SK-N-SH (cell line): Measurements from ENCODE around the gene TAS2R8. TPM values are rescaled to one million over a fixed set of nuclear protein-coding genes. Genes with fewer than 3 reads are reported as not detected.

ENCODE experiments used
- CTCF ChIA-PET: fragments of 300-600, 350-600 bp; formaldehyde crosslinking; extraction: SDS; loops from one replicate; lab custom pipeline; 2021; lab: Yijun Ruan, JAX
- POLR2A ChIA-PET: fragments of 350-600 bp; sonication (Branson Sonifier 250); formaldehyde crosslinking; extraction: SDS; loops from one replicate; lab custom pipeline; 2020; ENCODE audit warnings: antibody characterized with exemption, inconsistent platforms; lab: Yijun Ruan, JAX
- DNase-seq: peaks from one replicate; pipeline ENCODE4 v3.0.0; 2012
- H2AFZ ChIP-seq: fragments of 200-600 bp; sonication (generic); 2 replicates; pipeline ENCODE4 v1.8.1; 2016; ENCODE audit warnings: antibody characterized with exemption, mild to moderate bottlenecking, low read depth
- H3F3A ChIP-seq: fragments of 200-600 bp; sonication (generic); replicated peaks from 2 replicates; pipeline ENCODE3; 2016; ENCODE audit warnings: antibody characterized with exemption, mild to moderate bottlenecking; ENCODE audit not compliant: insufficient read depth
- H3K27ac ChIP-seq, 2 experiments: fragments of 200-500 bp in 1 of 2; fragments of 200-600 bp in 1 of 2; sonication (Bioruptor generic) in 1 of 2; sonication (generic), shearing (Covaris generic) in 1 of 2; 2 replicates each; pipeline versions ENCODE4 v1.5.1 to v1.6.1; 2014 to 2016; ENCODE audit warnings: low read depth in 2 of 2, inconsistent platforms in 1 of 2, low read length in 1 of 2, mild to moderate bottlenecking in 1 of 2, mixed read lengths in 1 of 2
- H3K27me3 ChIP-seq: fragments of 200-600 bp; sonication (generic), shearing (Covaris generic); 2 replicates; pipeline ENCODE4 v1.6.1; 2016; ENCODE audit warnings: mixed run types; ENCODE audit not compliant: insufficient read depth
- H3K36me3 ChIP-seq, 2 experiments: fragments of 200-500 bp in 1 of 2; fragments of 200-600 bp in 1 of 2; sonication (Bioruptor generic) in 1 of 2; sonication (generic) in 1 of 2; replicated peaks in 1 of 2; 2 replicates each; pipeline versions ENCODE3 to v1.5.1; 2014 to 2016; ENCODE audit warnings: low read length in 1 of 2, mild to moderate bottlenecking in 1 of 2; ENCODE audit not compliant: insufficient read depth in 2 of 2, control insufficient read depth in 1 of 2
- H3K4me1 ChIP-seq, 2 experiments: fragments of 200-500 bp in 1 of 2; fragments of 200-600 bp in 1 of 2; sonication (Bioruptor generic) in 1 of 2; sonication (generic), shearing (Covaris generic) in 1 of 2; 2 replicates each; pipeline versions ENCODE4 v1.5.1 to v1.6.1; 2014 to 2016; ENCODE audit warnings: low read depth in 1 of 2, low read length in 1 of 2, mixed run types in 1 of 2; ENCODE audit not compliant: insufficient read depth in 2 of 2, control insufficient read depth in 1 of 2
- H3K4me2 ChIP-seq: fragments of 200-600 bp; sonication (generic), shearing (Covaris generic); 2 replicates; pipeline ENCODE4 v1.6.1; 2017; ENCODE audit warnings: mixed run types
- H3K4me3 ChIP-seq, 2 experiments: fragments of 200-500 bp in 1 of 2; fragments of 200-600 bp in 1 of 2; sonication (Bioruptor generic) in 1 of 2; sonication (generic), shearing (Covaris generic) in 1 of 2; 2 replicates each; pipeline versions ENCODE4 v1.5.1 to v1.8.1; 2014 to 2016; ENCODE audit warnings: low read depth in 2 of 2, inconsistent platforms in 1 of 2, low read length in 1 of 2, mild to moderate bottlenecking in 1 of 2, mixed read lengths in 1 of 2, moderate library complexity in 1 of 2
- H3K79me2 ChIP-seq: fragments of 200-600 bp; sonication (generic); 2 replicates; pipeline ENCODE4 v1.8.1; 2017; ENCODE audit warnings: mild to moderate bottlenecking; ENCODE audit not compliant: insufficient read depth
- H3K9ac ChIP-seq: fragments of 200-600 bp; sonication (generic); 2 replicates; pipeline ENCODE4 v1.6.1; 2017; ENCODE audit warnings: mixed run types
- H3K9me2 ChIP-seq: fragments of 200-600 bp; sonication (generic); 2 replicates; pipeline ENCODE4 v1.6.1; 2017; ENCODE audit warnings: mixed run types
- H3K9me3 ChIP-seq: fragments of 200-600 bp; sonication (generic); 2 replicates; pipeline ENCODE4 v1.6.1; 2017; ENCODE audit warnings: mixed run types, mild to moderate bottlenecking, moderate library complexity
- H4K20me1 ChIP-seq: fragments of 200-600 bp; sonication (generic); 2 replicates; pipeline ENCODE4 v1.6.1; 2017; ENCODE audit warnings: mild to moderate bottlenecking, mixed run types; ENCODE audit not compliant: insufficient read depth
- EP300 ChIP-seq, 2 experiments: IDR thresholded peaks; 2 replicates each; pipeline versions ENCODE4 v1.4.0 to v1.6.1; 2012; ENCODE audit warnings: borderline replicate concordance in 1 of 2, low read depth in 1 of 2, low read length in 1 of 2
- EZH2phosphoT487 ChIP-seq: fragments of 200-600 bp; sonication (generic); IDR thresholded peaks from 2 replicates; pipeline ENCODE4 v1.6.1; 2017; ENCODE audit warnings: low read depth, mixed run types, mild to moderate bottlenecking, antibody characterized with exemption, moderate library complexity, borderline replicate concordance
- FOSL2 ChIP-seq: IDR thresholded peaks from 2 replicates; pipeline ENCODE4 v1.4.0; 2012; ENCODE audit warnings: low read depth, mild to moderate bottlenecking, moderate library complexity, borderline replicate concordance
- FOXM1 ChIP-seq: IDR thresholded peaks from 2 replicates; pipeline ENCODE4 v1.4.0; 2012; ENCODE audit warnings: low read depth, mild to moderate bottlenecking
- GATA2 ChIP-seq: sonication (generic); formaldehyde crosslinking; IDR thresholded peaks from 2 replicates; pipeline ENCODE4 v1.5.0; 2020; ENCODE audit warnings: mild to moderate bottlenecking, missing genetic modification reagents
- MEF2A ChIP-seq: IDR thresholded peaks from 2 replicates; pipeline ENCODE4 v1.4.0; 2012; ENCODE audit warnings: low read depth, borderline replicate concordance
- NFIC ChIP-seq: IDR thresholded peaks from 2 replicates; pipeline ENCODE4 v1.4.0; 2012; ENCODE audit warnings: borderline replicate concordance
- NRF1 ChIP-seq: IDR thresholded peaks from 2 replicates; pipeline ENCODE4 v1.6.1; 2012; ENCODE audit warnings: low read depth, mild to moderate bottlenecking, low read length
- POLR2AphosphoS5 ChIP-seq: IDR thresholded peaks from 2 replicates; pipeline ENCODE4 v1.6.1; 2012; ENCODE audit warnings: low read depth, low read length
- RAD21 ChIP-seq: IDR thresholded peaks from 2 replicates; pipeline ENCODE4 v1.6.1; 2012; ENCODE audit warnings: mild to moderate bottlenecking, low read length
- RXRA ChIP-seq: IDR thresholded peaks from 2 replicates; pipeline ENCODE4 v1.4.0; 2012; ENCODE audit warnings: low read depth, mild to moderate bottlenecking, borderline replicate concordance
- TCF12 ChIP-seq: IDR thresholded peaks from 2 replicates; pipeline ENCODE4 v1.4.0; 2012
- YY1 ChIP-seq: IDR thresholded peaks from 2 replicates; pipeline ENCODE4 v1.4.0; 2012; ENCODE audit warnings: low read depth, mild to moderate bottlenecking
- WGBS: methylation state at CpG from one replicate; pipeline ENCODE4 v1.1.6; 2017; ENCODE audit warnings: low lambda C conversion rate; 5-methylcytosine and 5-hydroxymethylcytosine counted together
- polyA plus RNA-seq, 3 experiments: library from polyadenylated mRNA; depleted of rRNA; stranded (reverse); fragments of >200 nt; gene quantifications; 2 replicates each; pipeline ENCODE4 v1.2.3, GENCODE V29; 2012
- TF ChIP-seq, protein P1 (sequence below): IDR thresholded peaks from 2 replicates; pipeline ENCODE4 v1.4.0; 2012; ENCODE audit warnings: low read depth, borderline replicate concordance
- TF ChIP-seq, protein P2 (sequence below): IDR thresholded peaks from 2 replicates; pipeline ENCODE4 v1.4.0; 2012; ENCODE audit warnings: low read depth, borderline replicate concordance
- TF ChIP-seq, protein P3 (sequence below): IDR thresholded peaks from 2 replicates; pipeline ENCODE4; 2012
- TF ChIP-seq, protein P4 (sequence below): IDR thresholded peaks from 2 replicates; pipeline ENCODE4 v1.4.0; 2012; ENCODE audit warnings: low read depth
- TF ChIP-seq, protein P5 (sequence below): IDR thresholded peaks from 2 replicates; pipeline ENCODE4 v1.6.1; 2012; ENCODE audit warnings: mild to moderate bottlenecking, low read depth, low read length, moderate library complexity

Gene TAS2R8
- polyA plus RNA-seq, 1 of the 3 experiments (the other 2 are of a cell fraction) = not detected

DNA sequence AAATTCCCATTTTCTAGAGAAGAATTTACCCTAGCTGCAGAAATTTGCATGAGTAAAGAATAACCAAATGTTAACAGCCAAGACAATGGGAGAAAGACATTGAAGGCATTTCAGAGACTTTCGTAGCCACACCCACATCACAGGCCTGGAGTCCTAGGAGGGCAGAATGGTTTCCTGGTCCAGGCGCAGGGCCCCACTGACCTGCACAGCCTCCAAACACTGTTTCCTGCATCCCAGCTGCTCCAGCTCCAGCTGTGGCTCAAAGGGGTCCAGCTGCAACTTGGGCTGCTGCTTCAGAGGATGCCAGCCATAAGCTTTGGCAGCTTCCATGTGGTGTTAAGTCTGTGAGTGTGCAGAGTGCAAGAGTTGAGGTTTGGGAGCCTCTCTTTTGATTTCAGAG is 48.7 kb upstream of the TAS2R8 start (continued):
- TF ChIP-seq, protein P1, sequence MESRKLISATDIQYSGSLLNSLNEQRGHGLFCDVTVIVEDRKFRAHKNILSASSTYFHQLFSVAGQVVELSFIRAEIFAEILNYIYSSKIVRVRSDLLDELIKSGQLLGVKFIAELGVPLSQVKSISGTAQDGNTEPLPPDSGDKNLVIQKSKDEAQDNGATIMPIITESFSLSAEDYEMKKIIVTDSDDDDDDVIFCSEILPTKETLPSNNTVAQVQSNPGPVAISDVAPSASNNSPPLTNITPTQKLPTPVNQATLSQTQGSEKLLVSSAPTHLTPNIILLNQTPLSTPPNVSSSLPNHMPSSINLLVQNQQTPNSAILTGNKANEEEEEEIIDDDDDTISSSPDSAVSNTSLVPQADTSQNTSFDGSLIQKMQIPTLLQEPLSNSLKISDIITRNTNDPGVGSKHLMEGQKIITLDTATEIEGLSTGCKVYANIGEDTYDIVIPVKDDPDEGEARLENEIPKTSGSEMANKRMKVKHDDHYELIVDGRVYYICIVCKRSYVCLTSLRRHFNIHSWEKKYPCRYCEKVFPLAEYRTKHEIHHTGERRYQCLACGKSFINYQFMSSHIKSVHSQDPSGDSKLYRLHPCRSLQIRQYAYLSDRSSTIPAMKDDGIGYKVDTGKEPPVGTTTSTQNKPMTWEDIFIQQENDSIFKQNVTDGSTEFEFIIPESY = no peak
- no peak for TF ChIP-seq RXRA
- TF ChIP-seq FOXM1 = no peak
- TF ChIP-seq POLR2AphosphoS5 = no peak
- TF ChIP-seq EZH2phosphoT487 = no peak

DNA sequence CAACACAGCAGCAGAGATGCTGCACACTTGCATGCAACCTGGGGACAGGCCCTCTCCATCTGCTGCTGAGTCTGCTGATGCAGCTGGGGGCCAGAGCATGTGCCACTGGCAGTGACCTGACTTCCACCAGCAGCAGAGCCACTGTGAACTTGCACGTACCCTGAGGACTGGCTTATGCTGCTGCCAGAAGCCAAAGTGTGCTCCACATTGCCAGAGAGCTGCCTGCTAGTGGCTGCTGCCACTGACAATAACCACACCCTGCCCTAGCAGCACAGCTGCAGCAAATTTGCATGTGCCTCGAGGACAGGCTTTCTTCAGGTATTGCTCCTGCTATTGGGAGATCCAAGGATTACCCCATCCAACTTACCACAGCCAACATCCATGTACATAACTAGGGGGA is 46.7 kb upstream of the TAS2R8 start:
- Histone ChIP-seq H3K9ac (no peak overlapping the region), H2AFZ (no peak overlapping the region), H3K9me2 (no peaks in the 10 kb centered on the region), H3F3A (no peaks in the 10 kb centered on the region), H3K4me1 (peaks cover 0 to 3% of the 10 kb centered on the region in 2 experiments; a peak in 1 of 4 replicates), H3K27me3 (no peaks in the 10 kb centered on the region), H3K4me2 (no peak overlapping the region), H3K9me3 (no peaks in the 10 kb centered on the region), H3K4me3 (no peak overlapping the region), H3K27ac (no peak overlapping the region), H4K20me1 (no peaks in the 10 kb centered on the region), H3K36me3 (peaks cover 0 to 18% of the 10 kb centered on the region in 2 experiments), H3K79me2 (no peaks in the 10 kb centered on the region)
- ChIA-PET POLR2A (interaction anchor here (0.7 kb wide), 1 partner anchor 317 kb away, joined by 3 read pairs; the partner anchor contains the start of gene SMIM10L1), CTCF (no interaction called here)
- no peak for DNase-seq
- WGBS = 100% methylated on average over 1 of the region's 2 CpGs
- TF ChIP-seq FOSL2 (no peak), EZH2phosphoT487 (no peak), TCF12 (no peak), NFIC (no peak), NRF1 (no peak), POLR2AphosphoS5 (no peak), MEF2A (no peak), GATA2 (no peak), RAD21 (no peak), EP300 (IDR thresholded peaks at IDR 0.05; ENCODE audit: borderline replicate concordance in 1 of 2, low read depth in 1 of 2, low read length in 1 of 2) (no peak), YY1 (no peak)
- TF ChIP-seq, protein P2, sequence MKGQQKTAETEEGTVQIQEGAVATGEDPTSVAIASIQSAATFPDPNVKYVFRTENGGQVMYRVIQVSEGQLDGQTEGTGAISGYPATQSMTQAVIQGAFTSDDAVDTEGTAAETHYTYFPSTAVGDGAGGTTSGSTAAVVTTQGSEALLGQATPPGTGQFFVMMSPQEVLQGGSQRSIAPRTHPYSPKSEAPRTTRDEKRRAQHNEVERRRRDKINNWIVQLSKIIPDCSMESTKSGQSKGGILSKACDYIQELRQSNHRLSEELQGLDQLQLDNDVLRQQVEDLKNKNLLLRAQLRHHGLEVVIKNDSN = no peak
- TF ChIP-seq, protein P3, sequence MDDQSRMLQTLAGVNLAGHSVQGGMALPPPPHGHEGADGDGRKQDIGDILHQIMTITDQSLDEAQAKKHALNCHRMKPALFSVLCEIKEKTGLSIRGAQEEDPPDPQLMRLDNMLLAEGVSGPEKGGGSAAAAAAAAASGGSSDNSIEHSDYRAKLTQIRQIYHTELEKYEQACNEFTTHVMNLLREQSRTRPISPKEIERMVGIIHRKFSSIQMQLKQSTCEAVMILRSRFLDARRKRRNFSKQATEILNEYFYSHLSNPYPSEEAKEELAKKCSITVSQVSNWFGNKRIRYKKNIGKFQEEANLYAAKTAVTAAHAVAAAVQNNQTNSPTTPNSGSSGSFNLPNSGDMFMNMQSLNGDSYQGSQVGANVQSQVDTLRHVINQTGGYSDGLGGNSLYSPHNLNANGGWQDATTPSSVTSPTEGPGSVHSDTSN = no peak
- TF ChIP-seq, protein P4, sequence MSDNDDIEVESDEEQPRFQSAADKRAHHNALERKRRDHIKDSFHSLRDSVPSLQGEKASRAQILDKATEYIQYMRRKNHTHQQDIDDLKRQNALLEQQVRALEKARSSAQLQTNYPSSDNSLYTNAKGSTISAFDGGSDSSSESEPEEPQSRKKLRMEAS = no peak
- TF ChIP-seq, protein P5, sequence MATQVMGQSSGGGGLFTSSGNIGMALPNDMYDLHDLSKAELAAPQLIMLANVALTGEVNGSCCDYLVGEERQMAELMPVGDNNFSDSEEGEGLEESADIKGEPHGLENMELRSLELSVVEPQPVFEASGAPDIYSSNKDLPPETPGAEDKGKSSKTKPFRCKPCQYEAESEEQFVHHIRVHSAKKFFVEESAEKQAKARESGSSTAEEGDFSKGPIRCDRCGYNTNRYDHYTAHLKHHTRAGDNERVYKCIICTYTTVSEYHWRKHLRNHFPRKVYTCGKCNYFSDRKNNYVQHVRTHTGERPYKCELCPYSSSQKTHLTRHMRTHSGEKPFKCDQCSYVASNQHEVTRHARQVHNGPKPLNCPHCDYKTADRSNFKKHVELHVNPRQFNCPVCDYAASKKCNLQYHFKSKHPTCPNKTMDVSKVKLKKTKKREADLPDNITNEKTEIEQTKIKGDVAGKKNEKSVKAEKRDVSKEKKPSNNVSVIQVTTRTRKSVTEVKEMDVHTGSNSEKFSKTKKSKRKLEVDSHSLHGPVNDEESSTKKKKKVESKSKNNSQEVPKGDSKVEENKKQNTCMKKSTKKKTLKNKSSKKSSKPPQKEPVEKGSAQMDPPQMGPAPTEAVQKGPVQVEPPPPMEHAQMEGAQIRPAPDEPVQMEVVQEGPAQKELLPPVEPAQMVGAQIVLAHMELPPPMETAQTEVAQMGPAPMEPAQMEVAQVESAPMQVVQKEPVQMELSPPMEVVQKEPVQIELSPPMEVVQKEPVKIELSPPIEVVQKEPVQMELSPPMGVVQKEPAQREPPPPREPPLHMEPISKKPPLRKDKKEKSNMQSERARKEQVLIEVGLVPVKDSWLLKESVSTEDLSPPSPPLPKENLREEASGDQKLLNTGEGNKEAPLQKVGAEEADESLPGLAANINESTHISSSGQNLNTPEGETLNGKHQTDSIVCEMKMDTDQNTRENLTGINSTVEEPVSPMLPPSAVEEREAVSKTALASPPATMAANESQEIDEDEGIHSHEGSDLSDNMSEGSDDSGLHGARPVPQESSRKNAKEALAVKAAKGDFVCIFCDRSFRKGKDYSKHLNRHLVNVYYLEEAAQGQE = no peak
